Stomach (tissue), 9 donors: ENCODE measurements around the gene RNF123. TPM values are rescaled to one million over a fixed set of nuclear protein-coding genes. Genes with fewer than 3 reads are reported as not detected.
A peak's percentile ranks its signal among the peaks of the same experiment; 100 is the strongest.

Experiments used
- DNase-seq, 2 donors: peaks; one replicate each; pipeline versions ENCODE4 v3.0.0 to v3.0.0-alpha.2; 2013 to 2019
- H3K27ac ChIP-seq, 5 donors: fragments of 200-600 bp in 4 of 5; sonication (generic) in 4 of 5; one replicate each; pipeline ENCODE4 v1.5.1; 2013 to 2019; ENCODE audit warnings: mild to moderate bottlenecking in 1 of 5, moderate library complexity in 1 of 5
- H3K27me3 ChIP-seq, 3 donors: fragments of 200-600 bp; sonication (generic); one replicate each; pipeline ENCODE4 v1.5.1; 2017 to 2019; ENCODE audit warnings: mixed run types in 1 of 3
- H3K36me3 ChIP-seq, 4 donors: fragments of 200-600 bp; sonication (generic); 1 replicate in 3 of 4; 2 replicates in 1 of 4; pipeline ENCODE4 v1.5.1; 2016 to 2019
- H3K4me1 ChIP-seq, 4 donors: fragments of 200-600 bp; sonication (generic); one replicate each; pipeline ENCODE4 v1.5.1; 2016 to 2019
- H3K4me3 ChIP-seq, 4 donors: fragments of 200-600 bp; sonication (generic) in 3 of 4; one replicate each; pipeline ENCODE4 v1.5.1; 2016 to 2019; ENCODE audit warnings: mild to moderate bottlenecking in 1 of 4
- H3K9me3 ChIP-seq, 4 donors: fragments of 200-600 bp; sonication (generic); one replicate each; pipeline ENCODE4 v1.5.1; 2016 to 2019
- CTCF ChIP-seq, 7 experiments: fragments of 450-650 bp in 4 of 7; fragments of 200-600 bp in 3 of 7; sonication (generic) in 3 of 7; IDR thresholded peaks; one replicate each; pipeline ENCODE4 v1.5.1; 2016 to 2019; ENCODE audit warnings: antibody characterized with exemption in 7 of 7, control low read depth in 2 of 7, mild to moderate bottlenecking in 1 of 7
- EP300 ChIP-seq: sonication (generic); formaldehyde crosslinking; IDR thresholded peaks from one replicate; pipeline ENCODE4 v1.6.1; 2017; ENCODE audit warnings: antibody characterized with exemption
- POLR2A ChIP-seq, 4 donors: fragments of 450-650 bp; IDR thresholded peaks; one replicate each; pipeline ENCODE4 v1.6.1; 2016; ENCODE audit warnings: antibody characterized with exemption in 4 of 4, control low read depth in 2 of 4, mild to moderate bottlenecking in 1 of 4, moderate library complexity in 1 of 4
- POLR2AphosphoS5 ChIP-seq, 3 donors: sonication (generic); formaldehyde crosslinking; IDR thresholded peaks; one replicate each; pipeline ENCODE4 v1.6.1; 2016; ENCODE audit warnings: antibody characterized with exemption in 3 of 3
- WGBS, 5 donors: extraction: QIAGEN DNeasy Blood & Tissue Kit in 3 of 5; methylation state at CpG; one replicate each; pipeline versions ENCODE4 v1.1.5 to v1.1.7; 2013 to 2018; 5-methylcytosine and 5-hydroxymethylcytosine counted together
- intact Hi-C: fragments of 100-400 bp; cut with DNase I; formaldehyde crosslinking; loops from one replicate; pipeline ENCODE4 v1.15.1; 2023; ENCODE audit warnings: low total_unique reads
- polyA plus RNA-seq, 3 donors: library from polyadenylated mRNA; stranded (reverse); fragments of 200-250 nt; gene quantifications; one replicate each; pipeline ENCODE4 v1.2.3, GENCODE V29; 2013
- total RNA-seq, 5 donors: library from RNA; depleted of rRNA; stranded (reverse); fragments of >200 nt; gene quantifications; one replicate each; pipeline versions ENCODE4 v1.1.0 to v1.2.3, GENCODE V29; 2014 to 2016
- donor health status: healthy with polysubstance abuse.
- donor health status: Bipolar disorder and iron deficiency.
- donor health status: healthy.

Gene RNF123
- total and polyA plus RNA-seq, 8 donors, result 18.1 to 75.4 (median 26.6) TPM

DNA sequence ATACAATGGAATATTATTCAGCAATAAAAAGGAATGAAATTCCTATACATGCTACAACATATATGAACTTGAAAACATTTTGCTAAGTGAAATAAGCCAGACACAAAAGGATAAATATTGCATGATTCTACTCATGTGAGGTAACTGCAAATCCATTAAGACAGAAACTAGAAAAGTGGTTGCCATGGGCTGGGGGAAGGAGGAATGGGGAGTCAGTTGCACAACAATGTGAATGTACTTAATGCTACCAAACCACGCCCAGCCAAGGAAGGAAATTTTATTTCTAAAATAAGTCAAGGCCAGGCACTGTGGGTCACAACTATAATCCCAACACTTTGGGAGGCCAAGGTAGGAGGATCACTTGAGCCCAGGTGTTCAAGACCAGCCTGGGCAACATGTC lies 44.2 kb downstream of the RNF123 start:
- TF ChIP-seq POLR2A (IDR thresholded peaks at IDR 0.05) (no peak), POLR2AphosphoS5 (IDR thresholded peaks at IDR 0.05) (no peak), CTCF (IDR thresholded peaks at IDR 0.05) (no peak), EP300 (no peak)
- intact Hi-C loops, result no loop called here
- Histone ChIP-seq H3K27me3 (no peaks in the 10 kb centered on the region), H3K4me1 (no peaks in the 10 kb centered on the region), H3K4me3 (no peak overlapping the region), H3K27ac (no peak overlapping the region), H3K9me3 (no peaks in the 10 kb centered on the region), H3K36me3 (peaks cover 52 to 99% (median 95%) of the 10 kb centered on the region in 4 donors)
- WGBS, 5 donors, result 83 to 97% (median 93%) methylated on average over 1 of the region's 1 CpG
- no peak for DNase-seq

GRCh38 chr3:49734752-49735151 lies 45.4 kb downstream of the RNF123 start:
- intact Hi-C loops, result no loop called here

GRCh38 chr3:49738067-49738713 lies 48.8 kb downstream of the RNF123 start:
- intact Hi-C loops, result no loop called here
- Histone ChIP-seq H3K4me1 (no peaks in the 10 kb centered on the region), H3K36me3 (peaks cover 36 to 92% (median 83%) of the 10 kb centered on the region in 4 donors), H3K27me3 (no peaks in the 10 kb centered on the region), H3K9me3 (no peaks in the 10 kb centered on the region), H3K4me3 (no peak overlapping the region), H3K27ac (no peak overlapping the region)
- WGBS, 5 donors, result 92 to 95% (median 94%) methylated on average over 11 of the region's 11 CpGs
- TF ChIP-seq CTCF (IDR thresholded peaks at IDR 0.05), result no peak
- no peak for TF ChIP-seq POLR2A (IDR thresholded peaks at IDR 0.05)
- TF ChIP-seq EP300, result no peak
- TF ChIP-seq POLR2AphosphoS5 (IDR thresholded peaks at IDR 0.05), result no peak
- no peak for DNase-seq

More at GRCh38 chr3:49734752-49735151, 45.4 kb downstream of the RNF123 start:
- H3K4me3 ChIP-seq, result no peak overlapping the region
- H3K27me3 ChIP-seq, result no peaks in the 10 kb centered on the region
- no peaks in the 10 kb centered on the region for H3K4me1 ChIP-seq
- WGBS, 5 donors, result 89 to 95% (median 93%) methylated on average over 6 of the region's 6 CpGs
- no peak overlapping the region for H3K27ac ChIP-seq
- no peak for TF ChIP-seq POLR2A (IDR thresholded peaks at IDR 0.05)
- no peak for TF ChIP-seq CTCF (IDR thresholded peaks at IDR 0.05)
- DNase-seq, result peak in 1 of 2 donors; percentile 11
- H3K9me3 ChIP-seq, result no peaks in the 10 kb centered on the region
- peaks cover 52 to 95% (median 95%) of the 10 kb centered on the region in 4 donors for H3K36me3 ChIP-seq

DNA sequence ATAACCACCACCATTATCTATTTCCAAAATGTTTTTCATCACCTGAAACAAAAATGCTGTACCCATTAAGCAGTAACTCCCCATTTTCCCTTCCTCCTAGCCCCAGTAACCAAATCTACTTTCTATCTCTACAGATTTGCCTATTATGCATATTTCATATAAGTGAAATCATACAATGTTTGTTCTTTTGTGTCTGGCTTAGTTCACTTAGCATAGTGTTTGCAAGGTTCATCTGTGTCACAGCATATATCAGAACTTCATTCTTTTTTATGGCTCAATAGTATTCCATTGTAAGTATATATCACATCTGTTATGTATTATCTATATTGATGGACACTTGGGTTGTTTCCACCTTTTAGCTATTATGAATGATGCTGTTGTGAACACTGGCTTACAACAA lies 51.1 kb downstream of the RNF123 start:
- no peak overlapping the region for H3K4me3 ChIP-seq
- no peak for DNase-seq
- H3K27ac ChIP-seq, result no peak overlapping the region
- H3K9me3 ChIP-seq, result no peaks in the 10 kb centered on the region
- peaks cover 0 to 7% (median 0%) of the 10 kb centered on the region in 4 donors for H3K4me1 ChIP-seq
- no peaks in the 10 kb centered on the region for H3K27me3 ChIP-seq
- TF ChIP-seq POLR2A (IDR thresholded peaks at IDR 0.05) (no peak), EP300 (no peak), POLR2AphosphoS5 (IDR thresholded peaks at IDR 0.05) (no peak), CTCF (IDR thresholded peaks at IDR 0.05) (no peak)
- intact Hi-C loops, result no loop called here
- peaks cover 25 to 81% (median 78%) of the 10 kb centered on the region in 4 donors for H3K36me3 ChIP-seq
